Fibroblast of lung (primary cell): Measurements from ENCODE around the gene RTN4. TPM values are rescaled to one million over a fixed set of nuclear protein-coding genes. Genes with fewer than 3 reads are reported as not detected.

Source experiments
- DNase-seq, 2 donors: peaks; one replicate each; pipeline versions ENCODE4 v3.0.0 to v3.0.0-alpha.2; 2010; ENCODE audit warnings: low read depth in 2 of 2
- H2AFZ ChIP-seq: 2 replicates; pipeline ENCODE4 v1.5.1; 2012; ENCODE audit warnings: low read length, control low read depth, inconsistent platforms
- H3K27ac ChIP-seq: 2 replicates; pipeline ENCODE4 v1.5.1; 2011; ENCODE audit warnings: low read length, control low read depth; ENCODE audit not compliant: insufficient read depth
- H3K27me3 ChIP-seq: 2 replicates; pipeline ENCODE4 v1.5.1; 2011; ENCODE audit warnings: mild to moderate bottlenecking, low read length; ENCODE audit not compliant: control insufficient read depth, insufficient read depth
- H3K36me3 ChIP-seq: 2 replicates; pipeline ENCODE4 v1.5.1; 2011; ENCODE audit warnings: low read length; ENCODE audit not compliant: control insufficient read depth, insufficient read depth
- H3K4me1 ChIP-seq: 2 replicates; pipeline ENCODE4 v1.5.1; 2011; ENCODE audit warnings: low read length; ENCODE audit not compliant: control insufficient read depth, insufficient read depth; ENCODE audit errors: extremely low read depth
- H3K4me2 ChIP-seq: 2 replicates; pipeline ENCODE4 v1.5.1; 2011; ENCODE audit warnings: low read length, control low read depth; ENCODE audit not compliant: insufficient read depth; ENCODE audit errors: extremely low read depth
- H3K4me3 ChIP-seq, 4 experiments: fragments of 200-600 bp in 1 of 4; sonication (generic) in 1 of 4; replicated peaks in 1 of 4; 2 replicates each; pipeline ENCODE4 v1.5.1; 2011 to 2016; ENCODE audit warnings: low read length in 4 of 4, low read depth in 3 of 4, mild to moderate bottlenecking in 3 of 4, control low read depth in 2 of 4, inconsistent platforms in 1 of 4, mixed read lengths in 1 of 4; ENCODE audit not compliant: insufficient read depth in 1 of 4; ENCODE audit errors: control extremely low read depth in 1 of 4
- H3K79me2 ChIP-seq: 2 replicates; pipeline ENCODE4 v1.5.1; 2012; ENCODE audit warnings: mild to moderate bottlenecking, low read length, inconsistent platforms; ENCODE audit not compliant: control insufficient read depth, insufficient read depth
- H3K9ac ChIP-seq: 2 replicates; pipeline ENCODE4 v1.5.1; 2011; ENCODE audit warnings: mild to moderate bottlenecking, low read length, control low read depth; ENCODE audit not compliant: insufficient read depth
- H3K9me3 ChIP-seq: 2 replicates; pipeline ENCODE4 v1.5.1; 2012; ENCODE audit warnings: low read depth, low read length; ENCODE audit not compliant: control insufficient read depth, insufficient read depth
- H4K20me1 ChIP-seq: 2 replicates; pipeline ENCODE4 v1.5.1; 2011; ENCODE audit warnings: low read length; ENCODE audit not compliant: control insufficient read depth, insufficient read depth; ENCODE audit errors: extremely low read depth
- EZH2 ChIP-seq: IDR thresholded peaks from 2 replicates; pipeline ENCODE4 v1.5.1; 2012; ENCODE audit warnings: low read length, control low read depth, mild to moderate bottlenecking; ENCODE audit errors: missing control alignments
- polyA plus RNA-seq, 2 donors: library from polyadenylated mRNA; depleted of rRNA in 1 of 2; stranded (reverse) in 1 of 2; unstranded in 1 of 2; fragments of >200 nt; gene quantifications; 2 replicates each; pipeline ENCODE4 v1.2.1, GENCODE V29; 2011 to 2012; ENCODE audit warnings: missing spikeins in 1 of 2
- total RNA-seq: library from RNA; depleted of rRNA; stranded (reverse); fragments of >200 nt; gene quantifications from 2 replicates; pipeline ENCODE4 v1.2.1, GENCODE V29; 2014
- TF ChIP-seq, protein P1 (sequence below), 2 donors: IDR thresholded peaks in 1 of 2; conservative IDR thresholded peaks in 1 of 2; 1 replicate in 1 of 2; 2 replicates in 1 of 2; pipeline ENCODE4 v1.5.1; 2011 to 2012; ENCODE audit warnings: low read length in 2 of 2, control low read depth in 1 of 2, inconsistent platforms in 1 of 2, low read depth in 1 of 2, mild to moderate bottlenecking in 1 of 2

Gene RTN4
- total and polyA plus RNA-seq, 2 donors (not counting 1 experiment from before 2014, with no cell fraction given), result 560 to 1,326 TPM

DNA sequence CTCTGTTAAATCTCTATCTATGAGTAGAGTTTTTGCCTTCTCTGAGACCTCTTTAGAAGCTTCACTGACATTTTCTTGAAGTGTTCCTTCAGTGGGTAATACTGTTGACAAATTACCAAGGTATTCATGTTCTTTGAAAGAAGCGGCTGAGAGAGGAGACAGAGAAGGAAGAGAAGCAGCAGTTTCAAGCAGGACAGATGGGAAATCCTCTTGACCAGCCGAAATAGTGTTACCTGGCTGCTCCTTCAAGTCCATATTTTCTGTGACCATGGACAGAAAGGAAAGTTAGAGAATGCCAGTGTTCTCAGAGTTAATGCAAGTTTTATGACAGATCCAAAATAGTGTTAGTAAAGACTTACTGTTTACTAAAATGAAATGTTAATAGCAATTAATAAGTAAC lies 23.0 kb downstream of the RTN4 start:
- Histone ChIP-seq H3K4me3 (no peak overlapping the region), H2AFZ (no peak overlapping the region), H3K9me3 (no peaks in the 10 kb centered on the region), H3K27ac (no peak overlapping the region), H3K4me2 (no peak overlapping the region), H4K20me1 (peaks cover 54% of the 10 kb centered on the region), H3K9ac (no peak overlapping the region), H3K79me2 (peaks cover 100% of the 10 kb centered on the region), H3K36me3 (no peaks in the 10 kb centered on the region), H3K4me1 (peaks cover 2% of the 10 kb centered on the region), H3K27me3 (no peaks in the 10 kb centered on the region)
- TF ChIP-seq, protein P1, sequence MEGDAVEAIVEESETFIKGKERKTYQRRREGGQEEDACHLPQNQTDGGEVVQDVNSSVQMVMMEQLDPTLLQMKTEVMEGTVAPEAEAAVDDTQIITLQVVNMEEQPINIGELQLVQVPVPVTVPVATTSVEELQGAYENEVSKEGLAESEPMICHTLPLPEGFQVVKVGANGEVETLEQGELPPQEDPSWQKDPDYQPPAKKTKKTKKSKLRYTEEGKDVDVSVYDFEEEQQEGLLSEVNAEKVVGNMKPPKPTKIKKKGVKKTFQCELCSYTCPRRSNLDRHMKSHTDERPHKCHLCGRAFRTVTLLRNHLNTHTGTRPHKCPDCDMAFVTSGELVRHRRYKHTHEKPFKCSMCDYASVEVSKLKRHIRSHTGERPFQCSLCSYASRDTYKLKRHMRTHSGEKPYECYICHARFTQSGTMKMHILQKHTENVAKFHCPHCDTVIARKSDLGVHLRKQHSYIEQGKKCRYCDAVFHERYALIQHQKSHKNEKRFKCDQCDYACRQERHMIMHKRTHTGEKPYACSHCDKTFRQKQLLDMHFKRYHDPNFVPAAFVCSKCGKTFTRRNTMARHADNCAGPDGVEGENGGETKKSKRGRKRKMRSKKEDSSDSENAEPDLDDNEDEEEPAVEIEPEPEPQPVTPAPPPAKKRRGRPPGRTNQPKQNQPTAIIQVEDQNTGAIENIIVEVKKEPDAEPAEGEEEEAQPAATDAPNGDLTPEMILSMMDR (conservative IDR thresholded peaks at IDR 0.05 in 1 of 2, IDR thresholded peaks at IDR 0.05 in 1 of 2; ENCODE audit: low read depth in 1 of 2, low read length in 2 of 2), result no peak
- no peak for TF ChIP-seq EZH2
- DNase-seq, result no peak

DNA sequence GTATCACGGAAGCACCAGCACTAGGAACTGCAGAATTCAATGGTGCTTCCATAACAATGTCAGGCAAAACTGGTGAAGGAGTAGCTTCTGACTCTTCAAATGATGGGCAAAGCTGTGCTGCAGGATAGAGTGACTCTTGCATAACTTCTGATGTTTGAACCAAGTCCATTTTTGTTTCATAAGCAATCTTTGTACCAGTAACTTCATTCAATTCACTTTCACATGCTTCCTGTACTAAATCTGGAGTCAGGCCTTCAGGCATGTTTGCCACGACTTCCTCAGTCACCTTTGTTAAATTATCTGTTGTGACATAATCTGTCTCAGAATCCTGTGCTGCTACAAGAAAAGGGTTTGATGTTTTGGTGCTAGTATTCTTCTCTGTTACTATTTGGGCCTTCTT lies 24.0 kb downstream of the RTN4 start:
- peaks cover 50% of the 10 kb centered on the region for H4K20me1 ChIP-seq
- no peak overlapping the region for H2AFZ ChIP-seq
- no peak overlapping the region for H3K27ac ChIP-seq
- DNase-seq, result peak in 1 of 2 donors; percentile 62
- H3K79me2 ChIP-seq, result peaks cover 100% of the 10 kb centered on the region
- no peak overlapping the region for H3K9ac ChIP-seq
- no peaks in the 10 kb centered on the region for H3K27me3 ChIP-seq
- no peaks in the 10 kb centered on the region for H3K9me3 ChIP-seq
- H3K4me3 ChIP-seq, result no peak overlapping the region
- no peaks in the 10 kb centered on the region for H3K36me3 ChIP-seq
- no peak overlapping the region for H3K4me2 ChIP-seq
- TF ChIP-seq EZH2, result no peak
- TF ChIP-seq, protein P1 (conservative IDR thresholded peaks at IDR 0.05 in 1 of 2, IDR thresholded peaks at IDR 0.05 in 1 of 2; ENCODE audit: low read depth in 1 of 2, low read length in 2 of 2), result no peak
- H3K4me1 ChIP-seq, result peaks cover 2% of the 10 kb centered on the region

DNA sequence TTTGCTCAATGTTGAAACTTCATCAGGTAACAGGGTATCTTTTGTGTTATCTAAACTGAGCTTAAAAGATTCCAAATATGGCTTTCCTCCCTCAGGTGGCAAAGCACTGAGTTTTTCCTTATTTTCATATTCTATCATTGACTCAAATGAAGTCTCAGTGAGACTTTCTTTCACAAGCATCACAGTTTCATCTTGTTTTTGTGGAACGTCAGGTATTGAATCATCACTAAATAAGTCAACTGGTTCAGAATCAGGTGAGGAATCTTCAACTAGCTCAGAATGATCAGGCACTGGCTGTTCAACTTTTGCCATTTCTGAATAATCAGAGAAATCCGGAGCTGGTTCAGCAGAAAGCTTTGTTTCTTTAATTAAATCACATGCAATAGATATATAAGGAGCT lies 24.6 kb downstream of the RTN4 start:
- Histone ChIP-seq H4K20me1 (peaks cover 45% of the 10 kb centered on the region), H3K79me2 (peaks cover 100% of the 10 kb centered on the region), H2AFZ (no peak overlapping the region), H3K9ac (no peak overlapping the region), H3K27me3 (no peaks in the 10 kb centered on the region), H3K9me3 (no peaks in the 10 kb centered on the region), H3K4me1 (peaks cover 2% of the 10 kb centered on the region), H3K4me2 (no peak overlapping the region), H3K27ac (no peak overlapping the region), H3K36me3 (no peaks in the 10 kb centered on the region), H3K4me3 (no peak overlapping the region)
- no peak for DNase-seq
- TF ChIP-seq EZH2, result no peak
- TF ChIP-seq, protein P1 (conservative IDR thresholded peaks at IDR 0.05 in 1 of 2, IDR thresholded peaks at IDR 0.05 in 1 of 2; ENCODE audit: low read depth in 1 of 2, low read length in 2 of 2), result no peak
